ENCODE measurements around the gene LGR5.

The LGR5 gene

DNA sequence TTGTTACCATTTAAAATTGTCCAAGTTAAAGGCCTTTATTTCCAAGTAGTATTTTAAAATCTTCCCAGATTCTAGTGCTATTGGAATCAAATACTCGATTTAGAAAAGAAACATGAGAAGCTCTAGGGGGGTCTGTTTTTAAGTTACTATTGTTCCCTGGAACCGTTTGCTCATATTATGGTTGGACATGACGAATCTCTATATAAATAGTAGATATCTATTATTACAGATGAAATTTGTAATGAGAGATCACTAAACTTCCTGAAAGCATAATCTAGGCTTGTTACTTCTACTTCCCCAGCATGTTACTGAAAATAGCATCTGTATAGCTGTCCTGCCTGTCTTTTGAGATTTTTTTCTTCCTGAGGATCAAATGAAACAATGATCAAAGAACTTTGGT is 70.1 kb downstream of the LGR5 start:
- TF ChIP-seq, protein P1, sequence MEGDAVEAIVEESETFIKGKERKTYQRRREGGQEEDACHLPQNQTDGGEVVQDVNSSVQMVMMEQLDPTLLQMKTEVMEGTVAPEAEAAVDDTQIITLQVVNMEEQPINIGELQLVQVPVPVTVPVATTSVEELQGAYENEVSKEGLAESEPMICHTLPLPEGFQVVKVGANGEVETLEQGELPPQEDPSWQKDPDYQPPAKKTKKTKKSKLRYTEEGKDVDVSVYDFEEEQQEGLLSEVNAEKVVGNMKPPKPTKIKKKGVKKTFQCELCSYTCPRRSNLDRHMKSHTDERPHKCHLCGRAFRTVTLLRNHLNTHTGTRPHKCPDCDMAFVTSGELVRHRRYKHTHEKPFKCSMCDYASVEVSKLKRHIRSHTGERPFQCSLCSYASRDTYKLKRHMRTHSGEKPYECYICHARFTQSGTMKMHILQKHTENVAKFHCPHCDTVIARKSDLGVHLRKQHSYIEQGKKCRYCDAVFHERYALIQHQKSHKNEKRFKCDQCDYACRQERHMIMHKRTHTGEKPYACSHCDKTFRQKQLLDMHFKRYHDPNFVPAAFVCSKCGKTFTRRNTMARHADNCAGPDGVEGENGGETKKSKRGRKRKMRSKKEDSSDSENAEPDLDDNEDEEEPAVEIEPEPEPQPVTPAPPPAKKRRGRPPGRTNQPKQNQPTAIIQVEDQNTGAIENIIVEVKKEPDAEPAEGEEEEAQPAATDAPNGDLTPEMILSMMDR (IDR thresholded peaks at IDR 0.05; ENCODE audit: insufficient read depth, low read depth, low read length, missing control alignments), result no peak
- no peak for DNase-seq (ENCODE audit: low read depth)
- H3K4me3 ChIP-seq (ENCODE audit: low read length), result no peak overlapping the region

DNA sequence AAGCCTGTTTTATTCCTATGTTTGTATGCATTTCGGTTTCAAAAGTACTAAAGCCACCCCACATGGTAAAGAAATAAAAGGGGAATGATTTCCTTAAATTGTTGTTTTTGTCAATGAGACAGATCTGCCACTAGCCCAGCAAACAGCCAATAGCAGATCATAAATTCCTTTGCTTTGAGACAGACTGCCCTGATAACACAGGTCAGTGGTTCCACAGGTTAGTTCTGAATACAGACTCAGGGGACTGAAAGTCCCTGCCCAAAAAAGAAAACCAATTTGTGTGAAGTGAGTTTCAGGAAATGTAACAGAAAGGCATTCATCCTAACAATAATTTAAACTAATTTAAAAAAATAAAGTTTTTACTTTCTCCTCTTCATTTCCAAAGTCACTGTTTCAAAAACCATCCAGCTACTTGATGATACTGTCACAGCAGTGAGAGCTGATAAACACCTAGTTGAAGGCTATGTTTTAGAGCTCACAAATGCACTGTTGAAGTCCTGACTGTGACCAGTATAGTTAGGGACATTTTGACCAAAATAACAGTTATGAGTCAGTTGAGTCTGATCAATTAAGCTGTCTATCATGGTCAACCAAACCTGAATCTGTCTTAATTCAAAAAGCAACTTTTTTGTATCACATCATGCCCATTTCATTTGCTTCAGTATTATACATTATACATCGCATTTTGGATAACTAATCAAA is 77.7 kb downstream of the LGR5 start:
- TF ChIP-seq, protein P1 (IDR thresholded peaks at IDR 0.05; ENCODE audit: insufficient read depth, low read depth, low read length, missing control alignments), result no peak
- no peak for DNase-seq (ENCODE audit: low read depth)
- H3K4me3 ChIP-seq (ENCODE audit: low read length), result no peak overlapping the region

DNA sequence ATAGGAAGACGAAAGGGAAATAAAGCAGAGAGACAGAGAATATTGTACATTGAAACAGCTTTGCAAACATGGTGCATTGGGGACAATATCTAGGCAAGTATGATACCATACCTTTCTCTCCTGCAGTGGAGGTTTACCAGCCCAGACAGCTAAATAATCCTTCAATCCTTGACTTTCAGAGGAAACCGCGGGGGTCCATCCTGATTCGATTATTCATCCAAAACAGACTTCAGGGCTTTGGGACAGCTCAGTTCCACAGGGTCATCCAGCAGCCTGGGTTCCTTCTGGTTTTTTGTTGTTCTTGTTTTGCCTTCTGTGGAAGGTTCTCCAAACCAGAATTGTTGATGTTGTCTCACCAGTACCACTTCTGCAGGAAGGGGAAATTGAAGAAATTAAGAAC is 81.5 kb downstream of the LGR5 start:
- no peak for DNase-seq (ENCODE audit: low read depth)
- no peak overlapping the region for H3K4me3 ChIP-seq (ENCODE audit: low read length)
- TF ChIP-seq, protein P1 (IDR thresholded peaks at IDR 0.05; ENCODE audit: insufficient read depth, low read depth, low read length, missing control alignments), result no peak

DNA sequence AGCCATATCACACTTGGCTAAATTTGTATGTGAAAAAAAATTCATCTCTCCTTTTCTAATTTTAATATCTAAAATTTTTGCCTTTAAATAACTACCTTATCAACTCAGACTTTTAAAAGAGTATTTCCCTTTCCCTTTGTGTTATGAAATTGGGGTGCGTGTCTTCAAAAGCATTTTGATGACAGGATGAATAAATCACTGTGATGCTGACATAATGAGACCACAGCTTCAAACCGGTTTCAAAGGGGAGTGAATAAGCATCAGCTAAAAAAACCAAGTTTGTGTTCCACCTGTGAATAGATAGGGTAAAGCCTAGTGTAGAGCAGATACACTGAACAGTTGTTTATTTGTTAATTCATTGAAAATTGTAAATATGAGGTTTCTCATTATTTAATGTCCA is 85.0 kb downstream of the LGR5 start:
- TF ChIP-seq, protein P1 (IDR thresholded peaks at IDR 0.05; ENCODE audit: insufficient read depth, low read depth, low read length, missing control alignments), result no peak
- DNase-seq (ENCODE audit: low read depth), result no peak
- no peak overlapping the region for H3K4me3 ChIP-seq (ENCODE audit: low read length)

DNA sequence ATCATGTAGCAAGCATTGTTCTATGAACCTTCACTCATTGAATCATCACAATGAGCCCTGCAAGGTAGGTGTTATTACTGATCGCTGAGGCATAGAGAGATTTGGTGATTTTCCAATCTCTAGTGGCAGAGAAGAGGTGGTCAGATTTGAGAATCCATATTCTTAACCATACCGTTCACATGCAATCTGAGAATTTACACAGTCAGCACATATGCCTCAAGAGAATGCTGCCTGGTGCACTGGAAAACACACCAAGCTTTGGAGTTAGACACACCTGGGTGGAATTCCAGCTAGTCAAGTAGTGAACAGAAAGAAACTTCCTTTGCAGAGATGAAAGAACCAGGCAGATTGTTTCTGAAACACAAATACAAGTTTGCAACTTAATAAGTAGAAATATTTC is 94.1 kb downstream of the LGR5 start:
- no peak overlapping the region for H3K4me3 ChIP-seq (ENCODE audit: low read length)
- TF ChIP-seq, protein P1 (IDR thresholded peaks at IDR 0.05; ENCODE audit: insufficient read depth, low read depth, low read length, missing control alignments), result no peak
- no peak for DNase-seq (ENCODE audit: low read depth)

DNA sequence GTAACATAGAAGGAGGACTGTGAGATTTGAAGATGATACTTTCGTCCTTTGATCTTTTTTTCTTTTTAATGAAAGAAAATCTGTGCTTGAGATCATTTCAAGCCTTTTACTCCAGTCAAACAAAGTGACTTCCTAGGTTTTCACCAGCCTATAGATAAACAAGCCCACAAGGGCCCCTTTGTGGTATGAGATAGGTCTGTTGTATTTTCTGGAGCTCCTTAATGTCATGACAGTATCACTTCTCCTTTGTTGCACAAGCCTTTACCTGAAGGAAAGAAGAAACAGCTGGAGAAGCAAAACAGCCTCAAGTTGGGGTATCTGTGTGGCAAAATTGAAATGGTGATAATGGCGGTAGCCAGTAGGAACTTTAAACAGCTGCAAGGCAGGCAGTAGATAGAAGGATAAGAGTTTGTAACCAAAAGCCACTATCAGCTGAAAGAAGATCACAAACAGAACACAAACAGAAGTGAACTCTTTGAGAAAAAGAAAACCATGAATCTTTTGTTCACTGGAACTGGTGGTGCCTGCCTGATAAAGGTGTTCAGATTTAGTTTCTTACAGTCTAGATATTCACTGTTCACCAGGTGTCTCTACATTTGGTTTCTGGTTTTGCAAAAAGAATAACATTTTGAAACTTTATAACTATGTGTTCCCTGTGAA is 96.8 kb downstream of the LGR5 start:
- no peak overlapping the region for H3K4me3 ChIP-seq (ENCODE audit: low read length)
- no peak for DNase-seq (ENCODE audit: low read depth)
- TF ChIP-seq, protein P1 (IDR thresholded peaks at IDR 0.05; ENCODE audit: insufficient read depth, low read depth, low read length, missing control alignments), result no peak
